PC-3 (cell line): ENCODE measurements around the gene IRX1.

Experiments used
- EZH2phosphoT487 ChIP-seq: fragments of 300-600 bp; sonication (generic); IDR thresholded peaks from 2 replicates; pipeline ENCODE4 v1.6.1; 2018; ENCODE audit warnings: mild to moderate bottlenecking, antibody characterized with exemption, low read length, borderline replicate concordance
- TF ChIP-seq, protein P1 (sequence below): fragments of 300-600 bp; sonication (generic); conservative IDR thresholded peaks from 2 replicates; pipeline ENCODE4 v1.5.1; 2017; ENCODE audit warnings: antibody characterized with exemption, low read depth, mild to moderate bottlenecking, low read length

DNA sequence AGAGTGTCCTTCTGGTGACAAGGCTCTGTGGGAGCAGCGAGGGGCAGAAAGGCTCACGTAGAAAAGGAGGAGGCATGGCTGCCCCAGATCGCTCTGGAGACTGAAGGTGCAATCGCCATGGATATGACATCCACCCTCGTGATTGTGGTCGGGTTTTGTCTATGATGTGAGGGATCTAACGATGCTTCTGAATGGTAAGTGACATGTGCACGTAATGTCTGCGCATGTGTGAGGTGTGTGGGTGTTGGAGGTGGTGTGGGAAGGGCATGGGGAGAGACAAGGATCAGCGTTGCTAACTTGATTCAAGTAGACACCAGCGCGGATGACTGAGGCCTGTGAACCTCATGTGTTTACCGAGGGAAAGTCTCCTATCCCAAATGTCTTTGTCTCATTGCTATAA is 20.2 kb downstream of the IRX1 start:
- TF ChIP-seq, protein P1, sequence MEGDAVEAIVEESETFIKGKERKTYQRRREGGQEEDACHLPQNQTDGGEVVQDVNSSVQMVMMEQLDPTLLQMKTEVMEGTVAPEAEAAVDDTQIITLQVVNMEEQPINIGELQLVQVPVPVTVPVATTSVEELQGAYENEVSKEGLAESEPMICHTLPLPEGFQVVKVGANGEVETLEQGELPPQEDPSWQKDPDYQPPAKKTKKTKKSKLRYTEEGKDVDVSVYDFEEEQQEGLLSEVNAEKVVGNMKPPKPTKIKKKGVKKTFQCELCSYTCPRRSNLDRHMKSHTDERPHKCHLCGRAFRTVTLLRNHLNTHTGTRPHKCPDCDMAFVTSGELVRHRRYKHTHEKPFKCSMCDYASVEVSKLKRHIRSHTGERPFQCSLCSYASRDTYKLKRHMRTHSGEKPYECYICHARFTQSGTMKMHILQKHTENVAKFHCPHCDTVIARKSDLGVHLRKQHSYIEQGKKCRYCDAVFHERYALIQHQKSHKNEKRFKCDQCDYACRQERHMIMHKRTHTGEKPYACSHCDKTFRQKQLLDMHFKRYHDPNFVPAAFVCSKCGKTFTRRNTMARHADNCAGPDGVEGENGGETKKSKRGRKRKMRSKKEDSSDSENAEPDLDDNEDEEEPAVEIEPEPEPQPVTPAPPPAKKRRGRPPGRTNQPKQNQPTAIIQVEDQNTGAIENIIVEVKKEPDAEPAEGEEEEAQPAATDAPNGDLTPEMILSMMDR = no peak
- no peak for TF ChIP-seq EZH2phosphoT487
